Measurements from ENCODE around the gene OR13C9.

Gene OR13C9

GRCh38 chr9:104580562-104580961, 37.4 kb downstream of the OR13C9 start:
- TF ChIP-seq CTCF (IDR thresholded peaks at IDR 0.05; ENCODE audit: low read depth, low read length), result no peak
- H3K4me3 ChIP-seq (ENCODE audit: low read depth, low read length), result no peak overlapping the region
- in situ Hi-C loops (cut with HindIII; ENCODE audit: low sequenced_read_pairs), result no loop called here
- DNase-seq (ENCODE audit: low read depth, low spot score), result no peak

GRCh38 chr9:104577263-104577662, 40.7 kb downstream of the OR13C9 start:
- H3K4me3 ChIP-seq (ENCODE audit: low read depth, low read length), result no peak overlapping the region
- in situ Hi-C loops (cut with HindIII; ENCODE audit: low sequenced_read_pairs), result no loop called here
- DNase-seq (ENCODE audit: low read depth, low spot score), result no peak
- TF ChIP-seq CTCF (IDR thresholded peaks at IDR 0.05; ENCODE audit: low read depth, low read length), result no peak

- no peak for TF ChIP-seq CTCF (IDR thresholded peaks at IDR 0.05; ENCODE audit: low read depth, low read length)
- in situ Hi-C loops (cut with HindIII; ENCODE audit: low sequenced_read_pairs), result no loop called here
- no peak for DNase-seq (ENCODE audit: low read depth, low spot score)
- no peak overlapping the region for H3K4me3 ChIP-seq (ENCODE audit: low read depth, low read length)
Measured at GRCh38 chr9:104575456-104575855, 42.5 kb downstream of the OR13C9 start.

GRCh38 chr9:104572612-104573011, 45.4 kb downstream of the OR13C9 start:
- in situ Hi-C loops (cut with HindIII; ENCODE audit: low sequenced_read_pairs), result no loop called here
- no peak for DNase-seq (ENCODE audit: low read depth, low spot score)
- no peak for TF ChIP-seq CTCF (IDR thresholded peaks at IDR 0.05; ENCODE audit: low read depth, low read length)
- no peak overlapping the region for H3K4me3 ChIP-seq (ENCODE audit: low read depth, low read length)

GRCh38 chr9:104568868-104569267, 49.1 kb downstream of the OR13C9 start, which contains the start of gene OR13C8:
OR13C8 (plus strand) TSS chr9:104569168; CDS start chr9:104569168, 0 bp downstream.
- in situ Hi-C loops (cut with HindIII; ENCODE audit: low sequenced_read_pairs), result no loop called here
- no peak for DNase-seq (ENCODE audit: low read depth, low spot score)
- no peak within 1 kb of the TSS for H3K4me3 ChIP-seq (ENCODE audit: low read depth, low read length)
- no peak for TF ChIP-seq CTCF (IDR thresholded peaks at IDR 0.05; ENCODE audit: low read depth, low read length)

Data from astrocyte of the spinal cord (primary cell).